HG03520 (cell line): ENCODE results near the gene TOB1.
"Not testable (repeated sequence)": the region's sequence is repeated elsewhere in the genome, so short reads cannot be mapped to it uniquely, and the experiment has no call there.

ENCODE experiments used
- ATAC-seq: cut with Tn5 transposase; IDR thresholded peaks from one replicate; pipeline ENCODE4 v1.9.1; 2021; ENCODE audit warnings: mild to moderate bottlenecking, moderate library complexity; ENCODE audit not compliant: unreplicated experiment

Gene TOB1

GRCh38 chr17:50871364-50871763, 5.2 kb upstream of the TOB1 start:
- ATAC-seq: no peak

- ATAC-seq: no peak
Measured at GRCh38 chr17:50868602-50869001, 2.4 kb upstream of the TOB1 start.

- no peak for ATAC-seq
Measured at GRCh38 chr17:50868140-50868438, 1.9 kb upstream of the TOB1 start.

- ATAC-seq: peak; percentile 23
Measured at GRCh38 chr17:50867363-50868139, 1.4 kb upstream of the TOB1 start.

- peak; percentile 10 for ATAC-seq
Measured at GRCh38 chr17:50866950-50867362, 802 bp upstream of the TOB1 start.

GRCh38 chr17:50865868-50866260, 290 bp downstream of the TOB1 start:
- ATAC-seq: peak; percentile 11

GRCh38 chr17:50865060-50865867, 890 bp downstream of the TOB1 start:
- ATAC-seq: peak; percentile 14

- no peak for ATAC-seq
Measured at GRCh38 chr17:50864747-50865059, 1.5 kb downstream of the TOB1 start.

GRCh38 chr17:50863931-50864330, 2.2 kb downstream of the TOB1 start:
- no peak for ATAC-seq

GRCh38 chr17:50863221-50863843, 2.8 kb downstream of the TOB1 start:
- no peak for ATAC-seq

GRCh38 chr17:50861822-50862528, 4.2 kb downstream of the TOB1 start:
- no peak for ATAC-seq

GRCh38 chr17:50861334-50861676, 4.8 kb downstream of the TOB1 start:
- ATAC-seq: no peak

- ATAC-seq: not testable (repeated sequence)
Measured at GRCh38 chr17:50859727-50860126, 6.4 kb downstream of the TOB1 start.

GRCh38 chr17:50858486-50859225, 7.5 kb downstream of the TOB1 start:
- ATAC-seq: no peak

GRCh38 chr17:50856431-50856830, 9.7 kb downstream of the TOB1 start:
- ATAC-seq: no peak

GRCh38 chr17:50855708-50856330, 10.3 kb downstream of the TOB1 start:
- no peak for ATAC-seq

- ATAC-seq: no peak
Measured at GRCh38 chr17:50853781-50854180, 12.4 kb downstream of the TOB1 start.

- ATAC-seq: no peak
Measured at GRCh38 chr17:50853015-50853615, 13.0 kb downstream of the TOB1 start.

GRCh38 chr17:50850640-50851039, 15.5 kb downstream of the TOB1 start:
- no peak for ATAC-seq

- no peak for ATAC-seq
Measured at GRCh38 chr17:50848711-50849110, 17.4 kb downstream of the TOB1 start.
